H7 (cell line): ENCODE measurements around the gene CCDC197. TPM values are rescaled to one million over a fixed set of nuclear protein-coding genes. Genes with fewer than 3 reads are reported as not detected.

Source experiments
- DNase-seq: peaks from one replicate; pipeline ENCODE4 v3.0.0; 2012
- H3K27me3 ChIP-seq: 2 replicates; pipeline ENCODE4 v1.6.0; 2011; ENCODE audit warnings: mild to moderate bottlenecking, low read length; ENCODE audit not compliant: control insufficient read depth, insufficient read depth
- H3K36me3 ChIP-seq: replicated peaks from 2 replicates; pipeline ENCODE4 v1.5.1; 2011; ENCODE audit warnings: low read length; ENCODE audit not compliant: control insufficient read depth, insufficient read depth
- H3K4me3 ChIP-seq: 2 replicates; pipeline ENCODE4 v1.5.1; 2011; ENCODE audit warnings: low read depth, mild to moderate bottlenecking, control low read depth, low read length, moderate library complexity; ENCODE audit not compliant: insufficient read depth
- total RNA-seq: library from RNA; depleted of rRNA; stranded (reverse); fragments of >200 nt; shearing (Covaris generic); gene quantifications from 2 replicates; pipeline ENCODE4 v1.2.3, GENCODE V29; 2014

Gene CCDC197
- total RNA-seq, 1 experiment from 2014 or later = not detected

GRCh38 chr14:93967637-93968250 is 29.4 kb upstream of the CCDC197 start:
- Histone ChIP-seq H3K27me3 (no peaks in the 10 kb centered on the region; the same call in 1 of the 2 replicates), H3K4me3 (no peak overlapping the region), H3K36me3 (no peaks in the 10 kb centered on the region)
- no peak for DNase-seq

- DNase-seq = no peak
- Histone ChIP-seq H3K4me3 (no peak overlapping the region), H3K36me3 (no peaks in the 10 kb centered on the region), H3K27me3 (no peaks in the 10 kb centered on the region; the same call in 1 of the 2 replicates)
Measured at GRCh38 chr14:93969082-93969828, 27.8 kb upstream of the CCDC197 start.

GRCh38 chr14:93970585-93970964 is 26.5 kb upstream of the CCDC197 start:
- no peak overlapping the region for H3K4me3 ChIP-seq
- peak; percentile 79 for DNase-seq
- no peaks in the 10 kb centered on the region; the same call in 1 of the 2 replicates for H3K27me3 ChIP-seq
- no peaks in the 10 kb centered on the region for H3K36me3 ChIP-seq

GRCh38 chr14:93970965-93971634 is 26.0 kb upstream of the CCDC197 start:
- H3K4me3 ChIP-seq = no peak overlapping the region
- DNase-seq = no peak

GRCh38 chr14:93971635-93972027 is 25.5 kb upstream of the CCDC197 start:
- no peak overlapping the region for H3K4me3 ChIP-seq
- no peaks in the 10 kb centered on the region for H3K36me3 ChIP-seq
- DNase-seq = no peak
- no peaks in the 10 kb centered on the region for H3K27me3 ChIP-seq

More at GRCh38 chr14:93970965-93971634, 26.0 kb upstream of the CCDC197 start:
- no peaks in the 10 kb centered on the region for H3K36me3 ChIP-seq
- H3K27me3 ChIP-seq = no peaks in the 10 kb centered on the region

GRCh38 chr14:93972618-93973205 is 24.4 kb upstream of the CCDC197 start:
- no peaks in the 10 kb centered on the region for H3K36me3 ChIP-seq
- DNase-seq = no peak
- H3K27me3 ChIP-seq = no peaks in the 10 kb centered on the region
- no peak overlapping the region for H3K4me3 ChIP-seq

- Histone ChIP-seq H3K36me3 (no peaks in the 10 kb centered on the region), H3K27me3 (no peaks in the 10 kb centered on the region), H3K4me3 (no peak overlapping the region)
- no peak for DNase-seq
Measured at GRCh38 chr14:93973607-93974006, 23.5 kb upstream of the CCDC197 start.

- no peaks in the 10 kb centered on the region for H3K27me3 ChIP-seq
- DNase-seq = no peak
- H3K36me3 ChIP-seq = no peaks in the 10 kb centered on the region
- no peak overlapping the region for H3K4me3 ChIP-seq
Measured at GRCh38 chr14:93974299-93974698, 22.8 kb upstream of the CCDC197 start.

- DNase-seq = no peak
- H3K4me3 ChIP-seq = no peak overlapping the region
Measured at GRCh38 chr14:93974833-93975232, 22.3 kb upstream of the CCDC197 start.

GRCh38 chr14:93975791-93976476 is 21.2 kb upstream of the CCDC197 start:
- Histone ChIP-seq H3K4me3 (no peak overlapping the region), H3K36me3 (no peaks in the 10 kb centered on the region), H3K27me3 (no peaks in the 10 kb centered on the region)
- DNase-seq = no peak

More at GRCh38 chr14:93974833-93975232, 22.3 kb upstream of the CCDC197 start:
- no peaks in the 10 kb centered on the region for H3K36me3 ChIP-seq
- H3K27me3 ChIP-seq = no peaks in the 10 kb centered on the region

- DNase-seq = no peak
- H3K4me3 ChIP-seq = no peak within 1 kb of the TSS
- no peaks in the 10 kb centered on the region for H3K36me3 ChIP-seq
- H3K27me3 ChIP-seq = no peaks in the 10 kb centered on the region
Measured at GRCh38 chr14:93976477-93977057, 20.5 kb upstream of the CCDC197 start, which contains the start of gene ASB2. TSS of gene ASB2 (minus strand) at chr14:93976570. CDS start at chr14:93964539, 12,031 bp downstream.

GRCh38 chr14:93977171-93977570 is 19.9 kb upstream of the CCDC197 start:
- DNase-seq = no peak
- Histone ChIP-seq H3K4me3 (no peak overlapping the region), H3K27me3 (no peaks in the 10 kb centered on the region), H3K36me3 (no peaks in the 10 kb centered on the region)

GRCh38 chr14:93977790-93978581 is 19.1 kb upstream of the CCDC197 start:
- Histone ChIP-seq H3K36me3 (no peaks in the 10 kb centered on the region), H3K27me3 (no peaks in the 10 kb centered on the region), H3K4me3 (no peak overlapping the region)
- no peak for DNase-seq
